ENCODE measurements around the gene ELMO2. TPM values are rescaled to one million over a fixed set of nuclear protein-coding genes. Genes with fewer than 3 reads are reported as not detected.

ELMO2 gene
- total and polyA plus RNA-seq, 2 donors (not counting 1 experiment from before 2014, with no cell fraction given), result 22.1 to 41.7 TPM

- H3K79me2 ChIP-seq (ENCODE audit: control insufficient read depth, insufficient read depth, low read length), result no peaks in the 10 kb centered on the region
- Mint-ChIP-seq H3K4me3 (no peak overlapping the region), H3K4me1 (peaks cover 2% of the 10 kb centered on the region), H3K27ac (no peak overlapping the region), H3K9me3 (ENCODE audit: insufficient read depth) (no peaks in the 10 kb centered on the region), H3K27me3 (peaks cover 80% of the 10 kb centered on the region)
- ATAC-seq (ENCODE audit: low read depth) (no peak), DNase-seq (no peak)
- WGBS (ENCODE audit: insufficient coverage), result 96% methylated on average over 5 of the region's 7 CpGs
- no peak overlapping the region for H2AFZ ChIP-seq (ENCODE audit: insufficient read depth, low read depth, low read length, poor library complexity, severe bottlenecking)
- H3K4me2 ChIP-seq (replicated peaks; ENCODE audit: low read depth, low read length, poor library complexity, severe bottlenecking), result no peak overlapping the region
- TF ChIP-seq CTCF (IDR thresholded peaks at IDR 0.05), result no peak
- no peak for TF ChIP-seq EZH2 (IDR thresholded peaks at IDR 0.05; ENCODE audit: borderline replicate concordance, insufficient read depth, low read depth, low read length, poor library complexity, severe bottlenecking)
- H3K9ac ChIP-seq (ENCODE audit: low read length), result no peak overlapping the region
- no peaks in the 10 kb centered on the region for H4K20me1 ChIP-seq (ENCODE audit: control insufficient read depth, insufficient read depth, low read length, poor library complexity, severe bottlenecking)
- H3K4me3 ChIP-seq (ENCODE audit: control extremely low read depth in 1 of 5, extremely low read depth in 1 of 5, insufficient read depth in 1 of 5, low read depth in 2 of 5, low read length in 4 of 5), result no peak overlapping the region
- intact Hi-C loops (cut with micrococcal nuclease), result no loop called here
- ChIA-PET POLR2A (no interaction called here), CTCF (no interaction called here)
- H3K27me3 ChIP-seq (replicated peaks in 1 of 4; ENCODE audit: control extremely low read depth in 1 of 4, control insufficient read depth in 3 of 4, insufficient read depth in 4 of 4, low read length in 3 of 4), result peaks cover 0 to 38% (median 19%) of the 10 kb centered on the region in 4 experiments
- H3K9me3 ChIP-seq (ENCODE audit: control extremely low read depth in 1 of 3, control insufficient read depth in 2 of 3, insufficient read depth in 1 of 3, low read length in 2 of 3), result peaks cover 0 to 5% (median 0%) of the 10 kb centered on the region in 3 donors
- H3K36me3 ChIP-seq (replicated peaks in 1 of 2; ENCODE audit: control extremely low read depth in 1 of 2, control insufficient read depth in 1 of 2, extremely low read depth in 1 of 2, insufficient read depth in 2 of 2, low read length in 1 of 2), result no peaks in the 10 kb centered on the region
- H3K4me1 ChIP-seq (ENCODE audit: control insufficient read depth in 2 of 2, insufficient read depth in 2 of 2, low read length in 2 of 2), result peaks cover 0 to 2% of the 10 kb centered on the region in 2 donors
- no peak overlapping the region for H3K27ac ChIP-seq (ENCODE audit: low read length in 2 of 2)
Measured at GRCh38 chr20:46317685-46318177, 88.7 kb downstream of the ELMO2 start.

- Histone ChIP-seq H3K9ac (ENCODE audit: low read length) (no peak overlapping the region), H3K4me2 (replicated peaks; ENCODE audit: low read depth, low read length, poor library complexity, severe bottlenecking) (no peak overlapping the region), H3K4me1 (ENCODE audit: control insufficient read depth in 2 of 2, insufficient read depth in 2 of 2, low read length in 2 of 2) (peaks cover 0 to 8% of the 10 kb centered on the region in 2 donors), H4K20me1 (ENCODE audit: control insufficient read depth, insufficient read depth, low read length, poor library complexity, severe bottlenecking) (no peaks in the 10 kb centered on the region), H2AFZ (ENCODE audit: insufficient read depth, low read depth, low read length, poor library complexity, severe bottlenecking) (no peak overlapping the region), H3K79me2 (ENCODE audit: control insufficient read depth, insufficient read depth, low read length) (no peaks in the 10 kb centered on the region), H3K27ac (ENCODE audit: low read length in 2 of 2) (no peak overlapping the region), H3K9me3 (ENCODE audit: control extremely low read depth in 1 of 3, control insufficient read depth in 2 of 3, insufficient read depth in 1 of 3, low read length in 2 of 3) (peaks cover 0 to 5% (median 0%) of the 10 kb centered on the region in 3 donors), H3K27me3 (replicated peaks in 1 of 4; ENCODE audit: control extremely low read depth in 1 of 4, control insufficient read depth in 3 of 4, insufficient read depth in 4 of 4, low read length in 3 of 4) (peaks cover 0 to 39% (median 21%) of the 10 kb centered on the region in 4 experiments), H3K36me3 (replicated peaks in 1 of 2; ENCODE audit: control extremely low read depth in 1 of 2, control insufficient read depth in 1 of 2, extremely low read depth in 1 of 2, insufficient read depth in 2 of 2, low read length in 1 of 2) (no peaks in the 10 kb centered on the region), H3K4me3 (ENCODE audit: control extremely low read depth in 1 of 5, extremely low read depth in 1 of 5, insufficient read depth in 1 of 5, low read depth in 2 of 5, low read length in 4 of 5) (no peak overlapping the region)
- Mint-ChIP-seq H3K4me3 (no peak overlapping the region), H3K9me3 (ENCODE audit: insufficient read depth) (no peaks in the 10 kb centered on the region), H3K27me3 (peaks cover 76% of the 10 kb centered on the region), H3K4me1 (peaks cover 2% of the 10 kb centered on the region), H3K27ac (no peak overlapping the region)
- DNase-seq, result no peak
- WGBS (ENCODE audit: insufficient coverage), result 29% methylated on average over 17 of the region's 24 CpGs
- intact Hi-C loops (cut with micrococcal nuclease), result no loop called here
- ATAC-seq (ENCODE audit: low read depth), result no peak
- ChIA-PET POLR2A (no interaction called here), CTCF (no interaction called here)
- no peak for TF ChIP-seq CTCF (IDR thresholded peaks at IDR 0.05)
- TF ChIP-seq EZH2 (IDR thresholded peaks at IDR 0.05; ENCODE audit: borderline replicate concordance, insufficient read depth, low read depth, low read length, poor library complexity, severe bottlenecking), result no peak
Measured at GRCh38 chr20:46316984-46317684, 89.3 kb downstream of the ELMO2 start.
